Ishikawa (cell line): ENCODE measurements around the gene VTCN1.

Source experiments
- CEBPB ChIP-seq: IDR thresholded peaks from 2 replicates; pipeline ENCODE4 v1.6.1; 2012
- CREB1 ChIP-seq: IDR thresholded peaks from 2 replicates; pipeline ENCODE4 v1.6.1; 2012; ENCODE audit warnings: low read depth
- EGR1 ChIP-seq: IDR thresholded peaks from 2 replicates; pipeline ENCODE4 v1.6.1; 2012
- EP300 ChIP-seq: IDR thresholded peaks from 2 replicates; pipeline ENCODE4 v1.6.1; 2012; ENCODE audit warnings: borderline replicate concordance
- FOXM1 ChIP-seq: IDR thresholded peaks from 2 replicates; pipeline ENCODE4 v1.6.1; 2012; ENCODE audit warnings: low read depth, borderline replicate concordance
- NFIC ChIP-seq: IDR thresholded peaks from 2 replicates; pipeline ENCODE4 v1.6.1; 2012
- RAD21 ChIP-seq: IDR thresholded peaks from 2 replicates; pipeline ENCODE4 v1.6.1; 2012; ENCODE audit warnings: low read depth
- TAF1 ChIP-seq: IDR thresholded peaks from 2 replicates; pipeline ENCODE4 v1.6.1; 2012; ENCODE audit warnings: low read depth, mild to moderate bottlenecking
- TCF12 ChIP-seq: IDR thresholded peaks from 2 replicates; pipeline ENCODE4 v1.6.1; 2012; ENCODE audit warnings: low read depth
- TEAD4 ChIP-seq: IDR thresholded peaks from 2 replicates; pipeline ENCODE4 v1.6.1; 2012
- YY1 ChIP-seq: IDR thresholded peaks from 2 replicates; pipeline ENCODE4 v1.6.1; 2012; ENCODE audit warnings: low read depth
- ZBTB7A ChIP-seq: IDR thresholded peaks from 2 replicates; pipeline ENCODE4 v1.6.1; 2012; ENCODE audit warnings: low read depth
- TF ChIP-seq, protein P1 (sequence below): IDR thresholded peaks from 2 replicates; pipeline ENCODE4 v1.6.1; 2012; ENCODE audit warnings: low read depth, mild to moderate bottlenecking
- TF ChIP-seq, protein P2 (sequence below): IDR thresholded peaks from 2 replicates; pipeline ENCODE4 v1.6.1; 2012
- TF ChIP-seq, protein P3 (sequence below): IDR thresholded peaks from 2 replicates; pipeline ENCODE4 v1.6.1; 2012

The VTCN1 gene

DNA sequence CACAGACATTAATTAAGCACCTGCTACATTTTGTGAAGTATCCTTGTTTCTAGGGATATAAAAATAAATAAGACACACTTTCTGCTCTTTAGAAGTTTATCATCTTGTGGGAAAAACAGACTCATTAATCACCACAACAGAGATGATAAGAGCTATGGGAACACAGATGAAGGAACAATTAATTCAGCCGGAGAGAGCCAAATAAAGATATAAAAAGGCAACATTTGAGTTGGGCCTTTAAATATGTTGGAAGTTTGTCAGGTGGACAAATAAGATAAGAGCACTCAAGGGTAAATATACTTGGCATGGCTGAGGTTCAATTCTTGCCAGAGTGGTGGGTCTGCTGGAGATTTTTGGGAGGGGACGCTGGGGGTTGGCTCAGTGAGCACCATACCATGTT is 34.2 kb upstream of the VTCN1 start:
- TF ChIP-seq ZBTB7A, result no peak
- no peak for TF ChIP-seq TCF12

DNA sequence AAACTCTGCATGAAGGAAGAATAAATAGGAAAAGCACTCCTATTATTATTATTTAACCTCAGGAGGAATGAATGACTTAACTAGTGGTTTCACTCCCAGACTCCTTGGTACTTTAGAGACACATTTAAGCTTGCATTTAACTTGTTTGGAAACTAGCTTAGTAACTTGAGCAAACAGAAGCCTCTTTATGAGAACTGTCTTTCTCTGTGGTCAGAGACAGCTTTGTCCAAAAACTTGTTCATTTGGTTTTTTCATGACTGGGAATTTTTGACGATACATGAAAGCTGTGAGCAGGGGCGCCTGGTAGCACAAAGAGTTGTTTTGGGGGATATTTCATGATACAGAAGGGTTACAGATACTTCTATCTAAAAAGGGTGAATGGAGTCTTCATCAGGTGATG is 33.6 kb upstream of the VTCN1 start:
- TF ChIP-seq CEBPB, result no peak
- TF ChIP-seq, protein P1, sequence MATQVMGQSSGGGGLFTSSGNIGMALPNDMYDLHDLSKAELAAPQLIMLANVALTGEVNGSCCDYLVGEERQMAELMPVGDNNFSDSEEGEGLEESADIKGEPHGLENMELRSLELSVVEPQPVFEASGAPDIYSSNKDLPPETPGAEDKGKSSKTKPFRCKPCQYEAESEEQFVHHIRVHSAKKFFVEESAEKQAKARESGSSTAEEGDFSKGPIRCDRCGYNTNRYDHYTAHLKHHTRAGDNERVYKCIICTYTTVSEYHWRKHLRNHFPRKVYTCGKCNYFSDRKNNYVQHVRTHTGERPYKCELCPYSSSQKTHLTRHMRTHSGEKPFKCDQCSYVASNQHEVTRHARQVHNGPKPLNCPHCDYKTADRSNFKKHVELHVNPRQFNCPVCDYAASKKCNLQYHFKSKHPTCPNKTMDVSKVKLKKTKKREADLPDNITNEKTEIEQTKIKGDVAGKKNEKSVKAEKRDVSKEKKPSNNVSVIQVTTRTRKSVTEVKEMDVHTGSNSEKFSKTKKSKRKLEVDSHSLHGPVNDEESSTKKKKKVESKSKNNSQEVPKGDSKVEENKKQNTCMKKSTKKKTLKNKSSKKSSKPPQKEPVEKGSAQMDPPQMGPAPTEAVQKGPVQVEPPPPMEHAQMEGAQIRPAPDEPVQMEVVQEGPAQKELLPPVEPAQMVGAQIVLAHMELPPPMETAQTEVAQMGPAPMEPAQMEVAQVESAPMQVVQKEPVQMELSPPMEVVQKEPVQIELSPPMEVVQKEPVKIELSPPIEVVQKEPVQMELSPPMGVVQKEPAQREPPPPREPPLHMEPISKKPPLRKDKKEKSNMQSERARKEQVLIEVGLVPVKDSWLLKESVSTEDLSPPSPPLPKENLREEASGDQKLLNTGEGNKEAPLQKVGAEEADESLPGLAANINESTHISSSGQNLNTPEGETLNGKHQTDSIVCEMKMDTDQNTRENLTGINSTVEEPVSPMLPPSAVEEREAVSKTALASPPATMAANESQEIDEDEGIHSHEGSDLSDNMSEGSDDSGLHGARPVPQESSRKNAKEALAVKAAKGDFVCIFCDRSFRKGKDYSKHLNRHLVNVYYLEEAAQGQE, result no peak
- TF ChIP-seq, protein P2, sequence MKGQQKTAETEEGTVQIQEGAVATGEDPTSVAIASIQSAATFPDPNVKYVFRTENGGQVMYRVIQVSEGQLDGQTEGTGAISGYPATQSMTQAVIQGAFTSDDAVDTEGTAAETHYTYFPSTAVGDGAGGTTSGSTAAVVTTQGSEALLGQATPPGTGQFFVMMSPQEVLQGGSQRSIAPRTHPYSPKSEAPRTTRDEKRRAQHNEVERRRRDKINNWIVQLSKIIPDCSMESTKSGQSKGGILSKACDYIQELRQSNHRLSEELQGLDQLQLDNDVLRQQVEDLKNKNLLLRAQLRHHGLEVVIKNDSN, result no peak
- no peak for TF ChIP-seq FOXM1
- TF ChIP-seq YY1, result no peak
- no peak for TF ChIP-seq RAD21
- TF ChIP-seq TEAD4, result no peak
- no peak for TF ChIP-seq TCF12
- TF ChIP-seq NFIC, result no peak
- no peak for TF ChIP-seq EGR1
- no peak for TF ChIP-seq ZBTB7A
- TF ChIP-seq CREB1, result no peak
- no peak for TF ChIP-seq EP300
- TF ChIP-seq TAF1, result no peak
- TF ChIP-seq, protein P3, sequence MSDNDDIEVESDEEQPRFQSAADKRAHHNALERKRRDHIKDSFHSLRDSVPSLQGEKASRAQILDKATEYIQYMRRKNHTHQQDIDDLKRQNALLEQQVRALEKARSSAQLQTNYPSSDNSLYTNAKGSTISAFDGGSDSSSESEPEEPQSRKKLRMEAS, result no peak

DNA sequence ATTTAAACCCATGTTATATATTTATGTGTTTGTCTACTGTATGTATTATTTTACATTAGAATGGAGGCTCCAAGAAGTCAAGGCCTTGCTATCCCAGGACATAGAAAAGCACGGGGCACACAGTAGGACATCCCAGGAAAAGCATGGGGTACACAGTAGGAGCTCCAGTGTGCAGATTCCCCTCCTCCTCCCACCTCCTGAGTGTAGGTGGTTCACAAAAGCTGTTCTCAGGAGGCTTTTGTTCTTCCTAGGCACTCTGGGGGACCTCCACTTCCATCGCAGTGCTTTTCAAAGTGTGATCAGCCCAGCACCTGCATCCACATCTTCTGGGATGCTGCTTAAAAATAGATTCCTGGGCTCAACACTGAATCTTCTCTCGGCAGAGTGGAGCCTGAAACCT is 30.8 kb upstream of the VTCN1 start:
- TF ChIP-seq CEBPB (no peak), EGR1 (no peak), TAF1 (no peak), FOXM1 (no peak), TEAD4 (no peak), ZBTB7A (no peak), RAD21 (no peak)
- TF ChIP-seq, protein P2, result no peak

DNA sequence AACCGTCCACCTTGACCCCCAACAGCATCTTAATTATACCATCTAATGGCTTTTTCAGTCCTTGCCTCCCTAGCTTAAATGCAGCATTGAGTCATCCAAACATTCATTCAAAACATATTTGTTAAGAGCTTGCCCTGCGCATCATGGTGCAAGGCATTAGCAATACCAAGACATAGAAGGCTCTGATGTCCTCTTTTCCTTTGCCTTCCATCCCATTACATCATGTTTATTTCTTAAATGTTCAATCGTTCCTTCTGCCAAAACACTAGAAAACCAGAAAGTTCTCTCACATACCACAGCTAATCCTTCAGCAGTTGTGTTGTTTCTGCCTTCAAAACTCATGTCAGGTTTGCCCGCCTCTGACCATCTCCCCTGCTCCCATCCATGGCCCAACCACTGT is 29.8 kb upstream of the VTCN1 start:
- TF ChIP-seq YY1 (no peak), CREB1 (no peak)

DNA sequence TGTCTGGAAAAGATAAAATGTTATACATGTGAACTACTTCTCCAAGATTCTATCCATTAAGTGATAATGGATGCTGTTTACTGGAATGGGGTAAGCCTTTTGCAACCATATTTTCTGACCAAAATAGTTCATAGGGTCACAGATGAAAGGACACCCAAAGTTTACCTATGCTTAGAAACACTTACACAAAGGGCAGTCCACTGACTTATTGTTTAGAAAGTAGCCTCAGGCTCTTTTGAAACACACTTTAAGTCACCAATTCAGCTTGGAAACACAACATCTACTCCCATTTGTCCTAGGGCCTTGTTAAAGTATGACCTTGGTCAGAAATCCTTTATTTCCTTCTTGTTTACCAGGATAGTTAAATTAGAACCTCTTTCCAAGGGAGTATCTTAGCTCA is 28.7 kb upstream of the VTCN1 start:
- no peak for TF ChIP-seq TCF12
- TF ChIP-seq EP300, result no peak
- no peak for TF ChIP-seq CEBPB
- TF ChIP-seq, protein P1, result no peak
- TF ChIP-seq, protein P2, result no peak
- TF ChIP-seq CREB1, result no peak
- TF ChIP-seq TAF1, result no peak
- TF ChIP-seq, protein P3, result no peak
- no peak for TF ChIP-seq RAD21
- TF ChIP-seq TEAD4, result no peak
- TF ChIP-seq YY1, result no peak
- no peak for TF ChIP-seq ZBTB7A
- TF ChIP-seq NFIC, result no peak
- no peak for TF ChIP-seq FOXM1
- TF ChIP-seq EGR1, result no peak

DNA sequence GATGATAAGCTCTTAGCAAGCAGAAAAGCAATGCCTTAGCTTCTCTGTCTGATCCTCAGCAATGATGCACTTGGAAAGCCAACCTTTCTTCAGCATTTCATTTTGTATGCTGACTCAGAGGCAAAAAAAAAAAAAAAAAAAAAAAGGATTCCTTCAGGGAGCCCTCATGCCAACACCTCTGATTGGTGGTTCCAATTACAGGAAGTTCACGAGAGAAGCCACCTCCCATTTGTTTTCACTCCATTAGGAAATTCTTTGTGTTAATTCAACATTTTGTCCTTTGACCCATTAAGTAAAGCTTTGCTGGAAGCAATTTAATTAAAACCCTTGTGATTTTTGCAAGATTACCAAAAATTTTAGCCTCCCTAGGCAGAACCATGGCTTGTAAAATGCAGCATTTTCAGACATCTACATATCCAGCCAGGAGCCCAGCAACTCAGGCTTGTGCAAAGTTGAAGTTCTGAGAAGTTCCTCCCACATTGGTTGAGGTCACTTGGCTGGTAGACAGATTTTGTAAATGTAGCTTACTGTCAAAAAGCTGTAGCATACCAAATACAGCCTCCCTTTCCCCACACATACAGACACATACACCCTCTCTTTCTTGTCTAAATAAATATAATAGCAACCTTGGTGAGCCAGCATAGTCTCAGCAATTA is 27.1 kb upstream of the VTCN1 start:
- TF ChIP-seq ZBTB7A (no peak), FOXM1 (no peak), CEBPB (no peak)
- TF ChIP-seq, protein P3, result 0 out of 2 replicates have a peak, but pooled peaks have one; percentile 27
